Activated T-helper 1 cell treated with anti-CD3 and anti-CD28 coated beads, Interleukin-12 subunit alpha, Interleukin-12 subunit beta, Interleukin-2, Interleukin-4 antibody, amounts not matched to agents 30 ng/mL and 10 ng/mL and 1 ng/mL, durations not matched to agents 14 hours and 24 hours and 36 hours (primary cell): ENCODE results near the gene RHOB. TPM values are rescaled to one million over a fixed set of nuclear protein-coding genes. Genes with fewer than 3 reads are reported as not detected.
"Not testable (repeated sequence)": the region's sequence is repeated elsewhere in the genome, so short reads cannot be mapped to it uniquely, and the experiment has no call there.

ENCODE experiments used
- DNase-seq: peaks from one replicate; pipeline ENCODE4 v3.0.0; 2021; ENCODE audit warnings: low spot score
- H3K27ac Mint-ChIP-seq: one replicate; pipeline ENCODE4 v1.8.0; 2021; ENCODE audit warnings: mild to moderate bottlenecking, mixed read lengths
- H3K27me3 Mint-ChIP-seq: one replicate; pipeline ENCODE4 v1.8.0; 2022; ENCODE audit warnings: mild to moderate bottlenecking, moderate library complexity, mixed read lengths; ENCODE audit not compliant: insufficient read depth
- H3K36me3 Mint-ChIP-seq: one replicate; pipeline ENCODE4 v1.8.0; 2021; ENCODE audit warnings: low read depth, mixed read lengths
- H3K4me1 Mint-ChIP-seq: one replicate; pipeline ENCODE4 v1.8.0; 2021; ENCODE audit warnings: low read depth, mixed read lengths
- H3K4me3 Mint-ChIP-seq: one replicate; pipeline ENCODE4 v1.8.0; 2021; ENCODE audit warnings: mild to moderate bottlenecking, moderate library complexity, mixed read lengths
- H3K9me3 Mint-ChIP-seq: one replicate; pipeline ENCODE4 v1.8.0; 2021; ENCODE audit warnings: mixed read lengths
- intact Hi-C: fragments of 100-400 bp; cut with micrococcal nuclease; formaldehyde crosslinking; loops from one replicate; pipeline ENCODE4 v1.15.1; 2024
- total RNA-seq: library from RNA; stranded (reverse); gene quantifications from 2 replicates; pipeline ENCODE4 v1.2.3, GENCODE V29; 2022

The RHOB gene
- total RNA-seq, 1 donor from 2014 or later: 29.6 TPM

DNA sequence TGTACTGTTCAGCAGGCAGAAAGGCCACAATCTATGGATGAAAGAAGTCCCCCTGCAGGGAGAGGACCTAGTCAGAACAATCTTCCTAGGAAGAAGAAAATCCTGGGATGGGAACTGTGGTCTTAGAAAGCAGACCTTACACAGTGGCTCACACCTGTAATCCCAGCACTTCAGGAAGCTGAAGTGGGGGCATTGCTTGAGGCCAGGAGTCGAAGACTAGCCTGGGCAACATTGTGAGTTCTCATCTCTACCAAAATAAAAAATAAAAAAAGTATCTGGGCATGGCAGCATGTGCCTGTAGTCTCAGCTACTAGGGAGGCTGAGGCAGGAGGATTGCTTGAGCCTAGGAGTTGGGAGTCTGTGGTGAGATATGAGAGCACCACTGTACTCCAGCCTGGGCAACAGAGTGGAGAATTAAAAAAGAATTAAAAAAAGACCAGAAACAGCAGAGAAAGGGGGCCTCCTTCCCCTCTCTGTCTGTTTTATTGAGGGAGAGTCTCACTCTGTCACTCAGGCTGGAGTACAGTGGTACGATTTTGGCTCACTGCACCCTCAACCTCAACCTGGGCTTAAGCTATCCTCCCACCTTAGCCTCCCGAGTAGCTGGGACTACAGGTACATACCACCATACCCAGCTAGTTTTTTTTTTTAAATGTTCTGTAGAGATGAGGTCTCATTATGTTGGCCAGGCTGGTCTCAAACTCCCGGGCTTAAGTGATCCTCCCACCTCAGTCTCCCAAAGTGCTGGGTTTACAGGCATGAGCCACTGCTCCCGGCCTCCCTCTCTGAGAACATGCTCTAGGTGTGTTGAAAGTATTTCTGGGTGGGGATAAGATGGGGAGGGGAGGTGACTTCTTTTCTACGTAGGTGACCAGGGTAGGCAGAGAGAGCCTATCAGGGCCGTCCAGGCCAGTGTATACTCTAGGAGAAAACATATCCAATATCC, 7.4 kb downstream of the RHOB start:
- Mint-ChIP-seq H3K27ac (no peak overlapping the region), H3K4me3 (no peak overlapping the region), H3K27me3 (peaks cover 26% of the 10 kb centered on the region), H3K36me3 (peaks cover 2% of the 10 kb centered on the region), H3K9me3 (no peaks in the 10 kb centered on the region), H3K4me1 (peaks cover 18% of the 10 kb centered on the region)
- intact Hi-C loops: no loop called here
- DNase-seq: no peak

DNA sequence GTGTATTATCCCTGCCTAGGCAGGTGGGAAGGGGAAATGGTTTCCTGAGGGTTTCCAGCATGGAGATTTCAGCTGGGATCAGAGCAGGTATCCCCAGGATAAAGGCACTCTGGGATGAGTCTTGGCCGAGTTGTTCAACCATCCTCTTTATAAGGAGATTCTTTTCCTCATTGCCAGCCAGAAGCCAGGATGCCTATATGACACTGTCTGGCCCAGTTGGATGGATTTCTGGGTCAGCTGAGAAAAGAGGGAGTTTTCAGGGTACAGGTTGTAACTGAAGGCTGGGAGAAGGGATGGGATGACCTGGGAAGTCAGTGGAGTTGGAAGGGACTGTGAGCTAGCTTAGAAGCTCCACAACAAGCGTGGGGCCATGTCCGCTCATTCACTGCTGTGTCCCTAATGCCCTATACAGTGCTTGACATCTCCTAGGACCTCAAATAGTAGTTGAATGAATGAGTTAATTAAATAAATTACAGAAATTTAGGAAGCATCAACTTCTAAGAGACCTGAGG, 8.3 kb downstream of the RHOB start:
- Mint-ChIP-seq H3K4me1 (peaks cover 12% of the 10 kb centered on the region), H3K4me3 (no peak overlapping the region), H3K9me3 (no peaks in the 10 kb centered on the region), H3K36me3 (no peaks in the 10 kb centered on the region), H3K27me3 (peaks cover 23% of the 10 kb centered on the region), H3K27ac (no peak overlapping the region)
- no peak for DNase-seq
- intact Hi-C loops: loop anchor here (5.0 kb wide), 1 partner anchor 52 kb away; no protein-coding TSS in a partner anchor

- H3K36me3 Mint-ChIP-seq: no peaks in the 10 kb centered on the region
- H3K27me3 Mint-ChIP-seq: peaks cover 24% of the 10 kb centered on the region
- H3K4me3 Mint-ChIP-seq: no peak overlapping the region
- intact Hi-C loops: loop anchor here (5.0 kb wide), 1 partner anchor 51 kb away; no protein-coding TSS in a partner anchor
- H3K9me3 Mint-ChIP-seq: peaks cover 1% of the 10 kb centered on the region
- H3K27ac Mint-ChIP-seq: no peak overlapping the region
- H3K4me1 Mint-ChIP-seq: peaks cover 12% of the 10 kb centered on the region
- no peak for DNase-seq
Observed at GRCh38 chr2:20456116-20456571, 9.3 kb downstream of the RHOB start.

DNA sequence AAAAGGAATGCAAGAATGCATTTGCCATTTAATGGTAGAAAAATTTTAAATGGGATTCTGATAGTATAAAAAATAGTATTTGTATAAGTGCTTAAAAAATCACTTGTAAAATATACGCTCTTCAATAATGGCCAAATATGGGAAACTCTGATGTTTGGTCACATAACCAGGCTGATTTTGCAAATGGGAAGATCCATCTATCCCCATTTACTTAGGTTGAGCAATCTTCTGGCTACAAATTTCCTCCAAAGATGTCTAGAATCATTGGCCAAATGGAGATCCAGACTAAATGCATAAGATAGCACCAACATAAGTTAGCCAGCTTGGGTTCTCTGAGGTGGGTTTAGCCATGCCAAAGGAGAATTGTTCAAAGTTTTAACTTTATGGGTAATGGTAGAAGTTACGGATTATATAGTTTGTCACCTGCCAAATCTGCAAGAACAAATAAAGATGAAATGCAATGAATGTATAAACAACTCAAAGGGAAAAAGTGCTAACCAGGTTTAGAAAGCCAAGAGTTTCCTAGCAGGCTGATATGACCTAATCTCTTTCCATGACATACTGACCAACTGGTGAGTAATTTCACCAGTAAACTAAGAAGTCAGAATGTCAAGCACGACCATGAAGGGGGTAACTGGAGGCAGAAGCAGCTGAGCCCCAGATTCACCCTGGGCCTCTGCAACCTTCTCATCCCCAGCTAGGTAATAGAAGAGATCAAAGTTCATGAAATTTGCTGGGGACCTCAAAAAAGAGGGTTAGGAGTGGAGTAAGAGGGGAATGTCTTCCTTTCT, 10.0 kb downstream of the RHOB start:
- Mint-ChIP-seq H3K9me3 (peaks cover 5% of the 10 kb centered on the region), H3K27ac (peak overlapping the region; percentile 82), H3K4me3 (no peak overlapping the region), H3K4me1 (peaks cover 12% of the 10 kb centered on the region), H3K36me3 (no peaks in the 10 kb centered on the region), H3K27me3 (peaks cover 24% of the 10 kb centered on the region)
- intact Hi-C loops: loop anchor here (1.0 to 5.0 kb wide), 3 partner anchors 10 to 50 kb away; partner anchors contain the start of gene RHOB
- DNase-seq: no peak

- H3K36me3 Mint-ChIP-seq: no peaks in the 10 kb centered on the region
- H3K27ac Mint-ChIP-seq: no peak overlapping the region
Observed at GRCh38 chr2:20457661-20458630, 11.1 kb downstream of the RHOB start.

GRCh38 chr2:20458737-20459484, 12.0 kb downstream of the RHOB start:
- not testable (repeated sequence) for H3K9me3 Mint-ChIP-seq, DNase-seq, H3K36me3 Mint-ChIP-seq, H3K27ac Mint-ChIP-seq, H3K4me3 Mint-ChIP-seq
- H3K4me1 Mint-ChIP-seq: peaks cover 12% of the 10 kb centered on the region
- intact Hi-C loops: loop anchor here (5.0 kb wide), 1 partner anchor 48 kb away; no protein-coding TSS in a partner anchor
- peaks cover 27% of the 10 kb centered on the region for H3K27me3 Mint-ChIP-seq

More at GRCh38 chr2:20457661-20458630, 11.1 kb downstream of the RHOB start:
- Mint-ChIP-seq H3K4me3 (no peak overlapping the region), H3K4me1 (peaks cover 12% of the 10 kb centered on the region), H3K27me3 (peaks cover 27% of the 10 kb centered on the region), H3K9me3 (peaks cover 5% of the 10 kb centered on the region)
- intact Hi-C loops: loop anchor here (1.0 to 5.0 kb wide), 3 partner anchors 11 to 49 kb away; partner anchors contain the start of gene RHOB
- no peak for DNase-seq

- no peaks in the 10 kb centered on the region for H3K4me1 Mint-ChIP-seq
- peaks cover 12% of the 10 kb centered on the region for H3K27me3 Mint-ChIP-seq
- DNase-seq: no peak
- no peak overlapping the region for H3K27ac Mint-ChIP-seq
- intact Hi-C loops: no loop called here
- H3K36me3 Mint-ChIP-seq: no peaks in the 10 kb centered on the region
- no peak overlapping the region for H3K4me3 Mint-ChIP-seq
- H3K9me3 Mint-ChIP-seq: peaks cover 5% of the 10 kb centered on the region
Observed at GRCh38 chr2:20465716-20466394, 19.0 kb downstream of the RHOB start.

GRCh38 chr2:20467789-20468548, 21.1 kb downstream of the RHOB start:
- intact Hi-C loops: no loop called here
- no peak for DNase-seq
- Mint-ChIP-seq H3K27ac (no peak overlapping the region), H3K4me1 (no peaks in the 10 kb centered on the region), H3K9me3 (no peaks in the 10 kb centered on the region), H3K4me3 (no peak overlapping the region), H3K36me3 (no peaks in the 10 kb centered on the region), H3K27me3 (peaks cover 4% of the 10 kb centered on the region)

GRCh38 chr2:20468549-20469500, 22.0 kb downstream of the RHOB start:
- H3K27me3 Mint-ChIP-seq: peaks cover 4% of the 10 kb centered on the region
- no peak for DNase-seq
- H3K27ac Mint-ChIP-seq: no peak overlapping the region
- H3K9me3 Mint-ChIP-seq: no peaks in the 10 kb centered on the region
- H3K4me1 Mint-ChIP-seq: no peaks in the 10 kb centered on the region
- intact Hi-C loops: no loop called here
- no peak overlapping the region for H3K4me3 Mint-ChIP-seq
- H3K36me3 Mint-ChIP-seq: no peaks in the 10 kb centered on the region

GRCh38 chr2:20469595-20469994, 22.7 kb downstream of the RHOB start:
- intact Hi-C loops: no loop called here
- no peaks in the 10 kb centered on the region for H3K4me1 Mint-ChIP-seq
- H3K9me3 Mint-ChIP-seq: no peaks in the 10 kb centered on the region
- H3K27me3 Mint-ChIP-seq: peaks cover 4% of the 10 kb centered on the region
- H3K36me3 Mint-ChIP-seq: no peaks in the 10 kb centered on the region
- no peak overlapping the region for H3K27ac Mint-ChIP-seq
- no peak overlapping the region for H3K4me3 Mint-ChIP-seq
- DNase-seq: no peak
